Activated CD8-positive, alpha-beta memory T cell treated with anti-CD3 and anti-CD28 coated beads, Interleukin-2, amount 10 ng/mL, durations not matched to agents 7 days and 5 days (primary cell): Measurements from ENCODE around the gene LAMP1. TPM values are rescaled to one million over a fixed set of nuclear protein-coding genes. Genes with fewer than 3 reads are reported as not detected.

Experiments
- ATAC-seq: fragments of 150-1000 bp; cut with Tn5 transposase; one replicate; pipeline ENCODE4 v1.10.0; 2021; ENCODE audit warnings: moderate library complexity
- CTCF ChIA-PET: fragments of 350-600 bp; sonication (Branson Sonifier 250); formaldehyde crosslinking; loops from one replicate; lab custom pipeline; 2021; ENCODE audit warnings: antibody characterized with exemption; lab: Charles Lee
- DNase-seq: peaks from one replicate; pipeline ENCODE4 v3.0.0-alpha.2; 2020
- H3K27ac Mint-ChIP-seq: one replicate; pipeline ENCODE4 v1.8.0; 2021; ENCODE audit warnings: mild to moderate bottlenecking, mixed read lengths
- H3K27me3 Mint-ChIP-seq: one replicate; pipeline ENCODE4 v1.8.0; 2021; ENCODE audit warnings: mixed read lengths
- H3K36me3 Mint-ChIP-seq: one replicate; pipeline ENCODE4 v1.8.0; 2021; ENCODE audit warnings: mild to moderate bottlenecking, mixed read lengths
- H3K4me1 Mint-ChIP-seq: one replicate; pipeline ENCODE4 v1.8.0; 2021; ENCODE audit warnings: mixed read lengths
- H3K4me3 Mint-ChIP-seq: one replicate; pipeline ENCODE4 v1.8.0; 2021; ENCODE audit warnings: mild to moderate bottlenecking, moderate library complexity, mixed read lengths
- H3K9me3 Mint-ChIP-seq: one replicate; pipeline ENCODE4 v1.8.0; 2022; ENCODE audit warnings: low read depth, mixed read lengths
- total RNA-seq, 2 experiments: library from RNA; stranded (reverse); gene quantifications; one replicate each; pipeline ENCODE4 v1.2.3, GENCODE V29; 2021

LAMP1 gene
- total RNA-seq, 2 experiments from 2014 or later: 72.3 to 83.0 TPM

DNA sequence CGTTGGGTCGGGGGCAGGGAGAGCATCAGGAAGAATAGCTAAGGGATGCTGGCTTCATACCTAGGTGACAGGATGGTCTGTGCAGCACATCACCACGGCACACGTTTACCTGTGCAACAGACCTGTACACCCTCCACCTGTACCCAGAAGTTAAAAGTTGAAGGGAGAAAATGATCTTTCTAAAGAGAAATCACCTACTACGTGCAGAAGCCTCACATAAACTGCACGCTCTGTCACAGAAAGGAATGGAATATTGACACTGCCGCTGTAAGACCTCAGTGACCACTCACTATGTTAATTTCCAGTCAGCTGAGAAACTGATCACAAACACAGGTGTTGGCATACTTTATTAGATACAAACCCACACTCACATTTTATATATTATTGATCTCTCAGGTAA lies 26.8 kb downstream of the LAMP1 start:
- Mint-ChIP-seq H3K27me3 (peaks cover 2% of the 10 kb centered on the region), H3K4me3 (no peak overlapping the region), H3K9me3 (no peaks in the 10 kb centered on the region), H3K27ac (no peak overlapping the region), H3K36me3 (peaks cover 23% of the 10 kb centered on the region), H3K4me1 (no peaks in the 10 kb centered on the region)
- CTCF ChIA-PET: no interaction called here
- no peak for ATAC-seq
- DNase-seq: no peak

DNA sequence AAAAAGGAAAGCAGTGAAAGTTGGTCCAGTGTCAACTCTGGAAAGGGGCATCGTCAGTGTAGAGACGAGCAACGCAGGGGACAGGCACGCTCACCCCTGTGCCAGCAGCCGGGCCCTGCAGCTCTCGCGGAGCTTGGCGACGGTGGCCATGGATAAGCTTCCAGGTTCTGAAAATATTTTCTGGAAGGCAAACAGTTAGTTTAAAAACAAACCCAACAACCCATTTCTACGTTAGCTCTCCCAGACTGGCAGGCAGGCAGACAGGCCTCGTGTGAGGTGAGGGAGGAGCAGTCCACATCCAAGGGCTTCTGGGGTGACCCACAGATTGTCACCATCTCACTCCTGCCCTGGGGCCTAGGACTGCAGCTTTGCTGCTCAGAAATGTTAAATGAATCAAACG lies 27.4 kb downstream of the LAMP1 start:
- Mint-ChIP-seq H3K36me3 (peaks cover 23% of the 10 kb centered on the region), H3K9me3 (no peaks in the 10 kb centered on the region), H3K4me1 (no peaks in the 10 kb centered on the region), H3K27me3 (peaks cover 3% of the 10 kb centered on the region), H3K27ac (no peak overlapping the region), H3K4me3 (no peak overlapping the region)
- ATAC-seq (no peak), DNase-seq (no peak)
- CTCF ChIA-PET: no interaction called here

DNA sequence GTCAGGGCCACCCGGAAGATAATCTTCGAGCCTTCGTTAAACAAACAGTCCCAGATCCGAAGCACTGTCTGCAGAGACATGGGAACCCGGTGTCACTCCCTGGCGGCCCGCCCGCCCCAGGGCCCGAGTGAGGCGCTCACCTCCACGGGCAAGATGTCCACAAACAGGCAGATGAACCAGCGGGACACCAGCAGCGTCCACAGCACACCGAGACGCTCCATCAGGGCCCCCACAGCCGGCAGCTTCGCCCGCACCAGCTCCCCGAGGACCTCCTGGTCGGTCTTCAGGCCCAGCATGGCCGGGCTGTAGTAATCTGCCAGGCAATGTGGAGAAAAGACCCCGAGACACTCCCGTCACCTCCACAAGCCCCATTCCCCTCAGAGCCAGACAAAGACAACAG lies 28.7 kb downstream of the LAMP1 start:
- CTCF ChIA-PET: no interaction called here
- Mint-ChIP-seq H3K4me3 (no peak overlapping the region), H3K4me1 (no peaks in the 10 kb centered on the region), H3K27ac (no peak overlapping the region), H3K9me3 (no peaks in the 10 kb centered on the region), H3K27me3 (peaks cover 3% of the 10 kb centered on the region), H3K36me3 (peaks cover 23% of the 10 kb centered on the region)
- ATAC-seq (no peak), DNase-seq (no peak)

DNA sequence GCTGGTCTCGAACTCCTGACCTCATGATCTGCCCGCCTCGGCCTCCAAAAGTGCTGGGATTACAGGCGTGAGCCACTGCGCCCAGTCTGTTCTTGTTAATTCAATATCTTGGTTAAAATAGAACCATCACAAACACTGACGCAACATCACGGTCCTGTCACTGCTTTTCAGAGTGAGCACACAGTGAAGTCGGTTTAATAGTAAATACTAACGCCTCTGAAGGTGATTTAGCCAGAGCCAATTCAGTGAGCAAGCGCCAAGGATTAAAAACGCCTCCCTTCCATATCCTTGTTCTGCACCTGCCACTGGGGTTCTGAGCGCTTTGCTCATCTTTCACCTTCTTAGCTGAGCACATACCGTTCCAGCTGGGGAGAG lies 30.3 kb downstream of the LAMP1 start:
- Mint-ChIP-seq H3K27me3 (peaks cover 3% of the 10 kb centered on the region), H3K4me3 (no peak overlapping the region), H3K36me3 (peaks cover 12% of the 10 kb centered on the region), H3K27ac (no peak overlapping the region), H3K9me3 (no peaks in the 10 kb centered on the region), H3K4me1 (no peaks in the 10 kb centered on the region)
- CTCF ChIA-PET: interaction anchor here (0.5 kb wide), 1 partner anchor 121 kb away, joined by 3 read pairs; no protein-coding TSS in a partner anchor
- no peak for ATAC-seq
- DNase-seq: no peak

DNA sequence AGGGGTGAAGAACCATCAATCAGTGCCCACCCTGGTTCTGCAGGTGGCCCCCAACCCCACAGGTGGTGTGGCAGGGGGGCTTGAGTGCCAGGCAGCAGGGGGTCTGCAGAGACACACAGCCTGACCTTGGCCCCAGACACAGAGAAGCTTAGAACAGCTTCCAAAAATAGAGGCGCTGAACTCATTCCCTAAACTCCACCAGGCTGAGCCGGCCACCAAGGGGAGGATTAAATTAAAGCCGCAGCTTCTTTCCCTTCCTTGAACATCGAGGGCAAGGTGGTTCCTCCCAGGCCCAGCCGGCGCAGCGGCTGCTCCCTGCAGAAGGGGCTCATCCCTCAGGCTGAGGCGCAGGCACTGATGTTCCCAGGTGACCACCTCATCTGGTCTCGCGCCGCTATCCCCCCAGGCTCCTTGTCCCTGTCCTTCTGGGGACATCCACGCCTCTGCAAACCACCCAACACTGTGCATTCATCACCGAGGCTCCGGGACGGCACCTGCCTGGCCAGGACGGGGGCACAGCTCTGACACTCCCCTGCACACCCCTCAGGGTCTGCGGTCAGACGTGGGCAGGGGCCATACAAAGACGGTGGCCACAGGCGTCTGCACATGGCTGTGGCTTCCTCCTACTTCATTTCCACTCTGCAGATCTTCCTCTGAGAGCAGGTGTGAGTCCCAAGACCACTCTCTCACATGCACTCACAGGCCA lies 30.9 kb downstream of the LAMP1 start:
- no peak overlapping the region for H3K4me3 Mint-ChIP-seq

DNA sequence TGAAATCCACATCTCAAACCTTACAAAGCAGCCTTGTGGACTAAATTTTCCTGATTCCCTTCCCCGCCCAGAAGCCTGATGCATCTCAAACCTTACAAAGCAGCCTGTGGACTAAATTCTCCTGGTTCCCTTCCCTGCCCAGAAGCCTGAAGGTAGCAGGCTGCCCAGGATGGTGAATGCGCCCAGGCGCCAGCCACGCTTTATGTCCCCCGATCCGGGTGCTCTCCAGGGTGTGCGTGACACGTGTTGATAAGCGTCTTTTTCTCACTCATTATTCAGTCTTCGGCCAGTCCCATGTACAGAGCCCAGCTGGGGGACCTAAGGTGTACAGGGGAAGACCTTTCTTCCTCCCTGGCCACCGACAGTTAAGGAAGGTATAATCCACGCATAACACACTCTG lies 31.8 kb downstream of the LAMP1 start:
- Mint-ChIP-seq H3K27me3 (peaks cover 3% of the 10 kb centered on the region), H3K4me3 (no peak overlapping the region), H3K36me3 (peaks cover 2% of the 10 kb centered on the region), H3K27ac (no peak overlapping the region), H3K4me1 (no peaks in the 10 kb centered on the region), H3K9me3 (no peaks in the 10 kb centered on the region)
- ATAC-seq: no peak
- no peak for DNase-seq
- CTCF ChIA-PET: no interaction called here

More for the DNA sequence above, 30.9 kb downstream of the LAMP1 start:
- Mint-ChIP-seq H3K9me3 (no peaks in the 10 kb centered on the region), H3K27me3 (peaks cover 3% of the 10 kb centered on the region), H3K27ac (no peak overlapping the region), H3K4me1 (no peaks in the 10 kb centered on the region), H3K36me3 (peaks cover 9% of the 10 kb centered on the region)
- CTCF ChIA-PET: interaction anchor here (0.5 kb wide), 1 partner anchor 121 kb away, joined by 3 read pairs; no protein-coding TSS in a partner anchor
- ATAC-seq (no peak), DNase-seq (no peak)

DNA sequence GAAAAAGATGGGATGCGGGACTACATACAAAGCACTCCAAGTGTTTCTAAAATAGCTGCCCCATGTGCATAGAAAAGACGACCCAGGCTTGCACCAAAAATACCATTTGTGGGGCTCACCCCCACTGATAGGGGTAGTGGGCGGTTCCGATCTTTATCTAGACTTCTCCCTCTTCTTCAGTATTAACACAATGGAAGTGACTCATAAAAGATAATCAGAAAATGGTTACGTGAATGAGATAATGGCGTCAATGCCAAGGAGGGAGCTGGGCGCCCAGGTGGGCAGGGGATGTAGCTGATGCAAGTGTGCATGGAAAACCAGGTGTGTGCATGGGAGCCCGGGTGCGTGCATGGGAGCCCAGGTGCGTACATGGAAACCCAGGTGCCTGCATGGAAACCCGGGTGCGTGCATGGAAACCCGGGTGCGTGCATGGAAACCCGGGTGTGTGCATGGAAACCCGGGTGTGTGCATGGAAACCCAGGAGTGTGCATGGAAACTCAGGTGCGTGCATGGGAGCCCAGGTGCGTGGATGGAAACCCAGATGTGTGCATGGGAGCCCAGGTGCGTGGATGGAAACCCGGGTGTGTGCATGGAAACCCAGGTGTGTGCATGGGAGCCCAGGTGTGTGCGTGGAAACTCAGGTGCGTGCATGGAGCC lies 32.7 kb downstream of the LAMP1 start:
- Mint-ChIP-seq H3K4me3 (no peak overlapping the region), H3K36me3 (no peaks in the 10 kb centered on the region), H3K9me3 (no peaks in the 10 kb centered on the region), H3K27me3 (peaks cover 3% of the 10 kb centered on the region), H3K4me1 (no peaks in the 10 kb centered on the region), H3K27ac (no peak overlapping the region)
- CTCF ChIA-PET: no interaction called here
- DNase-seq: no peak
- no peak for ATAC-seq

DNA sequence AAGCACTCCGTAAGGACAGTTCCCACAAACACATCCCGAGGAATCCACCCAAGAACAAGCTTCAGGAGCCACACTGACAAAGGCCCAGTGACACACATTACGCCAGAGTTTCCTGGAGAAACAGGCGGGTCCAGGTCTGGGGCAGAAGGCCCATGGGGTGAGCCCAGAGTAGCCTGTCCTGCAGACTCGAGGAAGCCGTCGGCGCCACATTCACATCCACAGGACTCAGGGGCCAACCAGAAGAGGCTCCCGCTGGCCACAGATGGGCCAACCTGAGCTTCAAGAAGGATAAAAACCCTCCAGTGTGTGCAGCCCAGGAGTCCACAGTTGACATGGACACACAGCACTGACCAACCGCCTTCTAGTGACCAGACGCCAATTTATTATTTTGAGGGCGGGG lies 35.6 kb downstream of the LAMP1 start:
- peaks cover 3% of the 10 kb centered on the region for H3K27me3 Mint-ChIP-seq
- H3K27ac Mint-ChIP-seq: no peak overlapping the region
- H3K36me3 Mint-ChIP-seq: no peaks in the 10 kb centered on the region
- DNase-seq (no peak), ATAC-seq (no peak)
- H3K9me3 Mint-ChIP-seq: no peaks in the 10 kb centered on the region
- no peak overlapping the region for H3K4me3 Mint-ChIP-seq
- CTCF ChIA-PET: no interaction called here
- H3K4me1 Mint-ChIP-seq: no peaks in the 10 kb centered on the region

DNA sequence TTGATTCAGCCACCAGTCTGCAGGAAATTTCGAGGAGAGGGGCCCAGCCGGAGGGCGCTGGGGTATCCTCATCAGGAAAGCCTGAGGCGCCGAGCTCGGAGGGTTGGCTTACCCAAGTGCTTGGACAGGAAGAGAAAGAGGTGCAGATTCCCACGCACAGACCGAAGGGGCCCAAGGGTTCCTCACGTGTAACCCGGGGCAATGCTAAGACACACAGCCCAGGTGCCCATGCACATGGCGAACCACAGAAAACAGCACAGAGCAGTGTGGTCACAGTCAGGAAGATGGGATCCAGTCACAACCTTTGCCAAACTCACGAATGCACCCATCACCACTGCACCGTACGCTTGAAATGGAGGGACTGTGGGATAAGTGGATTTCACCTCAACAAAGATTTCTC lies 36.0 kb downstream of the LAMP1 start:
- H3K9me3 Mint-ChIP-seq: no peaks in the 10 kb centered on the region
- peaks cover 3% of the 10 kb centered on the region for H3K27me3 Mint-ChIP-seq
- CTCF ChIA-PET: no interaction called here
- no peaks in the 10 kb centered on the region for H3K36me3 Mint-ChIP-seq
- DNase-seq (no peak), ATAC-seq (no peak)
- H3K4me1 Mint-ChIP-seq: no peaks in the 10 kb centered on the region
- H3K4me3 Mint-ChIP-seq: no peak overlapping the region
- H3K27ac Mint-ChIP-seq: no peak overlapping the region

DNA sequence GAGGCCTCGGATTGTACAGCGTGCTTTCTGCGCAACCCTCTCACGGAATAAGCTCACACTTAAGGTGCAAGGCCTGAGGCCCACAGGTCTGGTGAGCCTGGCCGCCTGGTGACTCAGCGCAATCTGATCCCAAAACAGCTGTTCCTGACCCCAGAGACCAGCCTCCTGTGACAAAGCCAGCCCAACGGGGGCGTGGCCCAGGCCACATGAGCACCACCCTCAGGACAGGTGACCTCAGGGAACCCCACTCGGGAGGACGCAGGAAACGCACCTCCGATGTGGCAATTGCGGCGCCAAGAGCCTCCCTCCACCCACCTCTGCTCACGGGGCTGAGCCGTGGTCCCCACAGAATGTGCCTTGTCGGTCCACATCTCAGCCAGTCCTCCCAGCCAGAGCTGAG lies 40.5 kb downstream of the LAMP1 start:
- H3K27me3 Mint-ChIP-seq: no peaks in the 10 kb centered on the region
- CTCF ChIA-PET: no interaction called here
- H3K9me3 Mint-ChIP-seq: no peaks in the 10 kb centered on the region
- ATAC-seq: no peak
- H3K4me3 Mint-ChIP-seq: no peak overlapping the region
- H3K4me1 Mint-ChIP-seq: no peaks in the 10 kb centered on the region
- H3K36me3 Mint-ChIP-seq: no peaks in the 10 kb centered on the region
- no peak for DNase-seq
- H3K27ac Mint-ChIP-seq: no peak overlapping the region

DNA sequence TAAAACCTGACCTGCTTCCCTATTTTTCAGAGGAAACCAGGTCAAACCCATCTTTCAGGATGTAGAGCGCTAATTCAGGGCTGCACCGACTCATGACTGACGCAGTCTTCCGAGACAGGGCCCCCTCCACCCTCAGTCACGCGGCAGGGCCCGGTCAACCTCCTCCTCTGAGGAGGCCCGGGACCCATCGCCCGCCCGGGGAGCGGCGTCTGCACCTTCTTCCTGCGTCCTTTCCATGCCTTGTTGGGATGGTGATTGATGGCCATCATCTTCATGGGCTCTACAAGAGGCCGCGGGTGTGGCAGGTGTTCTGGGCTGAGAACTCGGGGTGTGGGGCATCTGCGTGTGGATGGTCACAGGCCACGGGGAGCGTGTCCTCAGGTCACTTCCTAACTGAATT lies 40.9 kb downstream of the LAMP1 start:
- Mint-ChIP-seq H3K27ac (no peak overlapping the region), H3K4me3 (no peak overlapping the region), H3K9me3 (no peaks in the 10 kb centered on the region), H3K4me1 (no peaks in the 10 kb centered on the region), H3K27me3 (no peaks in the 10 kb centered on the region), H3K36me3 (no peaks in the 10 kb centered on the region)
- DNase-seq (no peak), ATAC-seq (no peak)
- CTCF ChIA-PET: no interaction called here

DNA sequence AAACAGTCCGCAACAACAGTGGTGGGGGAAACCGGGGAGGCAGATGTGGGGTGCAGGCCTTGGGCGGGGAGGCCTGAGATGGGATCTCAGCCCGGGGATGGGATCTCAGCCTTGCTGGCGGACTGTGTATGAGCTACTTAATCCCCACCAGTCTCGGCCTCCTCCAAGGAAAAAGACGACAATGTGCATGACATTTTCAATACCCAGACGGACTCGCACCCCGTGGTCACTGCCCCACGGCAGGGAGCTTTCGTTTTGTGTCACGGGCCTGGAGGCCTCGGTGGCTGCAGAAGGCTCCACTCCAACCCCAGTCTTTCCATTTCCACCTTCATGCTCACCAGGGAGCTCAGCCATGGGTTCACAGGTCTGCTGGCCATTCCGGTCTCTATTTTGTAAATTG lies 41.4 kb downstream of the LAMP1 start:
- Mint-ChIP-seq H3K36me3 (no peaks in the 10 kb centered on the region), H3K27ac (no peak overlapping the region), H3K4me3 (no peak overlapping the region), H3K9me3 (no peaks in the 10 kb centered on the region), H3K4me1 (no peaks in the 10 kb centered on the region), H3K27me3 (no peaks in the 10 kb centered on the region)
- ATAC-seq (no peak), DNase-seq (no peak)
- CTCF ChIA-PET: interaction anchor here (0.6 kb wide), 1 partner anchor 30 kb away, joined by 3 read pairs; no protein-coding TSS in a partner anchor

DNA sequence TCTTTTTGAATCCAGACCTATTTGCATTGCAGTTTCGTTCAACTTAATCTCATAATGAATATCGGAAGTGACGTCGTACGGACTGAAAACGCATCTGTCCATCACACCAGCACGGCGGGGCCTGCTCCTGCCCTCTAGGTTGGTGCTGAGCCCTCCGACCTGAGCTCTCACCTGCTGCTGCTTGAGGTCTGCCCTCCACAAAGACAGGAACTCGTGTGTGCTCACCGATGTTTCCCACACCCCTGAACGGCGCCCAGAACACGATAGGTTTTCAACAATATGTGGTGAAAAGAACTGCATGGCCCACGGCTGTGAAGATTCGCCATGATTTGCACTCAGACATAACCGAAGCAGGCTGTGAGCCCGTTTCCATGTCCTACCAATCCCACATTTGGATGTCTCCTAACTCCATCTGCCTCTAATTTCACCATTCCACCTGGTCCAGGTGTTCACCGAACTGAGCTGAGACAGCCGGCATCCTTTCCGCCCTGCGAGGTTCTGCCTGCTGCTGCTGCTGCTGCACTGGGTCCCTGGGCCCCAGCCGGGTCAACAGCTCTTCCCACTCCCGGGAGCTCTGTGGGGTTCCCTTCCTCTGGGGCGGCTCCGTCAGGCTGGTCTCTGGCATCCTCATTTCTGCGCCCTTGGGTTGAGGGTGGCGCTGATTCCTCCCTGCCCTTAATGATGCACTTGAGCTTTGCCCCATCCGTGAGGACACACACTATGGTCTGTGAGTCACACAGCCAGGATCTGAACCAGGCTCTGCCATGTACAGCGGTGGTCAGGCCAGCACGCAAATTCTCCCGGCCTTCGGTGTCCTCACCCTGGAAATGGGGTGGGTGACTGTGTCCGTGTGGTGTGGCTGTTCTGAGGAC lies 46.0 kb downstream of the LAMP1 start:
- ATAC-seq: no peak
- Mint-ChIP-seq H3K27ac (no peak overlapping the region), H3K27me3 (no peaks in the 10 kb centered on the region), H3K4me3 (no peak overlapping the region), H3K36me3 (no peaks in the 10 kb centered on the region), H3K9me3 (no peaks in the 10 kb centered on the region), H3K4me1 (no peaks in the 10 kb centered on the region)
- DNase-seq: no peak
- CTCF ChIA-PET: no interaction called here

DNA sequence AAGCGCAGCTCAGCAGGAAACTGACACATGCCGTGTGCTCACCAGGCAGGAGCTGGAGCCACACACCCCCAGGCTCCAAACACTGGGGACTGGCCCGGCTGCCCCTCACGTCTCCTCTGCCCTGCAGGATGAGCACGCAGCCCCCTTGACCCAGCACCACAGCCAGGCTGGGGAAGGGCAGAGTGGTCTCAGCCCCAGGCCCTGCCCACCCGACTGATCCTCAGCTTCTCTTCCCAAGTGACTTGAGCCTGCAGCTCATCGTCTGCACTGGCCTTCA lies 46.6 kb downstream of the LAMP1 start:
- CTCF ChIA-PET: no interaction called here

More for the DNA sequence above, 46.6 kb downstream of the LAMP1 start:
- no peaks in the 10 kb centered on the region for H3K4me1 Mint-ChIP-seq
- H3K27me3 Mint-ChIP-seq: no peaks in the 10 kb centered on the region
- no peak for DNase-seq
- H3K36me3 Mint-ChIP-seq: no peaks in the 10 kb centered on the region
- no peak overlapping the region for H3K4me3 Mint-ChIP-seq
- no peak for ATAC-seq
- H3K27ac Mint-ChIP-seq: no peak overlapping the region
- H3K9me3 Mint-ChIP-seq: no peaks in the 10 kb centered on the region
